ENCODE results near the gene TMEM101.
A peak's percentile ranks its signal among the peaks of the same experiment; 100 is the strongest.
"Not testable (repeated sequence)": the region's sequence is repeated elsewhere in the genome, so short reads cannot be mapped to it uniquely, and the experiment has no call there.

Gene TMEM101

GRCh38 chr17:44000141-44000860, 14.5 kb downstream of the TMEM101 start:
- DNase-seq: no peak

DNA sequence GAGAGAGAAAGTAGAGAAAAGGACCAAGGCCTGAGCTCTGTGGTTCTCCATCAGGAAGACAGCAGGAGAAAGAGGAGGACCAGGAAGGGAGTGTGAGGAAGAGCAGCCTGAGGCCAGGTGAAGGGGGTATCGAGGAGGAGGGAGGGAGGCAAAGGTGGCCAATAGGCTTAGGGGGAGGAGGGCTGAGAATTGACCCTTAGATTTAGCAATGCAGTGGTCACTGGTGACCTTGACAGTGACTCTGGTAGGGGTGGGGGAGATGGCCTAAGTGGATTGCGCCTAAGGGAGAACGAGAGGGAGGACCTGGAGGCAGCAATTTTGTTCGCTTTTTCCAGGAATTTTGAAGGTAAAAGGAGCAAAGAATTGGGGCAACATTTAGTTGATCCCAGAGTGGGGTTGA, 15.7 kb downstream of the TMEM101 start:
- DNase-seq: no peak

- DNase-seq: peak; percentile 72
Observed at GRCh38 chr17:43998552-43998951, 16.2 kb downstream of the TMEM101 start.

DNA sequence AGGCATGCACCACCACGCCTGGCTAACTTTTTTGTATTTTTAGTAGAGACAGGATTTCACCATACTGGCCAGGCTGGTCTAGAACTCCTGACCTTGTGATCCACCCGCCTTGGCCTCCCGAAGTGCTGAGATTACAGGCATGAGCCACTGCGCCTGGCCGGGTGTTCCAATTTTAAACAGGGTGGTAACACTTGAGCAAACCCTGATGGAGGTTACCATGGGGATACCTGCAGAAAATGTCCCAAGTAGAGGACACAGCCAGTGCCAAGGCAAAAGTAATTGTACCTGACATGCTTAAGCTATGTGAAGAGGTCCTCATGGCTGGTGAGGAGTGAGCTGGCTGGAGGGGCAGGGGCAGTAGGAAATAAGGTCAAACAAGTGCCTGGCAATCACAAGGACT, 17.6 kb downstream of the TMEM101 start:
- DNase-seq: not testable (repeated sequence)

- no peak for DNase-seq
Observed at GRCh38 chr17:43995150-43995471, 19.7 kb downstream of the TMEM101 start.

GRCh38 chr17:43994272-43995149, 20.3 kb downstream of the TMEM101 start:
- DNase-seq: peak; percentile 71

DNA sequence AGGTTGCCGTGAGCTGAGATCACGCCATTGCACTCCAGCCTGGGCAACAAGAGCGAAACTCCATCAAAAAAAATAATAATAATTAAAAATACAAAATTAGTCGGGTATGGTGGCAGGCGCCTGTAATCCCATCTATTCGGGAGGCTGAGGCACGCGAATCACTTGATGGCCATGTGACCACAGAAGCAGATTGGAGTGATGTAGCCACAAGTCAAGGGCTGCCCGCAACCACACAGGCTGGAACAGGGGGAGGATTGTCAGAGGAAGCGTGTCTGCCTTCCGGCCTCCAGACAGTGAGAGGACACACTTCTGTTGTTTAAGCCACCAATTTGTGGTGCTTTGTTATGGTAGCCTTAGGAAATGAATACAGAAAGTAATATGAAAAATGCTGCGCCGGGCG, 22.1 kb downstream of the TMEM101 start:
- no peak for DNase-seq

- DNase-seq: no peak
Observed at GRCh38 chr17:43988301-43988700, 26.5 kb downstream of the TMEM101 start.

DNA sequence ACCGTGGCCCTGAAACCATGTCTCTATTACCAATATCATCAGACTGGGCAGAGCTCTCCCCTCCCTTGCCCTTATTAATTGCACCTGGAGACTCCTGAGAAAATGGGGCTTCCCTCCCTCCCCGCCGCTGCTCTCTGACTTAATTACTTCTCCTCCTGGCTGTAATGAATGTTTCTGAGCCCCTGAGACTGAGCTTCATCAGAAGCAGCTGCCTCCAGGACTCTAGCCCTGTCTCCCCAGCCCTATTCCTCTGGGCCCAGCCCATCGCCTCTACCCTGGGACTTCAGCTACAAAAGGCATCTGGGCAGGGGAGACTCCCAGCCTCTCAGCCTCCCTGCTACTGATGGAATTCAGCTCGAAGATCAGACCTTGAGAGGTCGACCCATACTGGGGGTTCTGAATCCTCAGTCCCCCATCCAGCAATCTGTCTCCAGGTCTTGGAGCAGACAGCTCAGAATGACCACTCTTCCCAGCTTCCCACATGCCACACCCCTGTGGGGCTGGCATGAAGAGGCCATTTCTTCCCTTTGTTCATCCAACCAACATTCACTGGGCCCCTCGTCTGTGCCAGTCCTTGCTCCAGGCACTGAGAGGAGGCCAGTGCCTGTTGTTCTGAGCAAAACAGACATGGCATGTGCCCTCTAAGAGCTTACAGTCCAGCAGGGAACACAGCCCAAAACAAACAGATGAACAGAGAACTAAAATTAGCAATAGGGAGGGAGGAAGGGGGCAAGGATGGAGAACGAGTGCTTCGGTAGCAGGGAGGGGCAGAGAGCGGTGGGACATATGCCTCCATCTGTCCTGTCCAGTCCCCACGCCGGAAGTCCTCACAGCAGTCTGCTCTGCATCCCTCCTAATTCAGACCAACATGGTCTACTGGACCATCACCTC, 27.4 kb downstream of the TMEM101 start:
- DNase-seq: no peak

DNA sequence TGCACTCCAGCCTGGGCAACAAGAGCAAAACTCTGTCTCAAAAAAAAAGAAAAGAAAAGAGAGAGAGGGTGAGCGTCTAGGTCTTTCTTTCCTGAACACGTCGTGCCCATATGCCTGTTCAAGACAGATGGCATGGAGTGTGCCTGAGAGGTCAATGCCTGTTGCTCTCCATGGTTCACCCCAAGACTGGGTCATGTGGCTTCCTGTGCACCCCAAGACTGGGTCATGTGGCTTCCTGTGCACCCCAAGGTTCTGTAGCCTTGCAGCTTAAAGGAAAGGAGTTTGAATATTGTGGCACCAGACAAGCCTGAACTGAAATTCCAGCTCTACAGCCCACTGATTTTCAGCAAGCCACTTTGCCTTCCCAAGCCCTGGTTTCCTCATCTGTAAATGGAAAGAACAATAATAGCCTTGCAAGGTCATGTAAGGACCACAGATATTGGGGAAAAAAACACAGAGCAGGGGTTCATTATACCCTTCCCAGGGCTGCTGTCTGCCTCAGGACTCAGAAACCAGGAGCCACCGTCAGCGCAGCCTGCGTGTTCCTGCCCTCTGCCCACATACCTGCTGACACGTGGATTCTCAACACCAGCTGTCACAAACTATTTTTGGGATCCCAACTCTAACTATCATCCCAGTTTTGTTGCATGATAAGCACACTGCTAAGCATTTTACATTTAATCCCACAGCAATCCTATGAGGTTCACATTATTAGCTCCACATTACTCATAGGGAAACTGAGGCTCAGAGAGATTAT, 28.4 kb downstream of the TMEM101 start:
- no peak for DNase-seq

- DNase-seq: no peak
Observed at GRCh38 chr17:43984521-43984920, 30.2 kb downstream of the TMEM101 start.

DNA sequence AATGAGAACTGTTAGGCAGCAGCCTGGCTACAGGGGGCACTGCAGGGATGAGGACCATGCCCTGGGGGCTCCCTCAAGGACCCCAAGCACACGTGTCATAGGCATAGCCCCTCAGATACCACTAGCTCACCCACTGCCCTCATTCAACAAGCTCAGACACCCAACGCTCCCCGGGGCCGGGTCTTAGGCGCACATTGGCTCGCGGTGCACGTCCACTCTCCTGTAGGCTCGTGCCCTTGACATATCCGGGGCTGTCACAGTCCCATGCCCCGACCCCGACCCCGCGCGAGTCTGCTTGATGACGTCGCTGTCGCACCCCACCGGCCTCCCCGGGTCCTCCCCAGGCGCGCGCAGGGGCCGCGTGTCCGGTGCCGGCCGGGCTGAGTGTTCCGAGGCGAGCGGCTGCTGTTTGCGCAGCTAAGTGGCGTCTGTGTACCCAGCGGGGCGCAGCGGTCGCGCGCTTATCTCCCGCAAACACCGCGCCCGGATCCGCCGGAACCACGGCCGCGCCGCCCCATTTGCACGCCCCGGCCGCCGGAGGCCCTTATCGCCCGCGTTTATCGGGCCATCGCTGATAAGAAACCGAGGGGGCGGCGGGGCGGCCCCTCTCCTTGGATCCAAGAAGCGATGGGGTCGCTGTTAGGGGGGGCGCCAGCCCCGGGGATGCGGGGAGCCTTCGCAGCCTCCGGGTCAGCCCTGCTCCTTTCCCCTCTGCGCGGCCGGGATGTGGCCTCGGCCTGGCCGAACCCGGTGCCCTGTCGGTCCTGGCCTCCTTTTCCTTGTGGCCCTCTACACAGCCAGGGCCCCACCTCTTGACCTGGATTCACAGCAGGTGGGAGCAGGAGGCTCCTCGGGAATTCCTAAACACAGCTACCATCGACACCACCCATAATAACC, 31.0 kb downstream of the TMEM101 start:
- no peak for DNase-seq

GRCh38 chr17:43983196-43983514, 31.6 kb downstream of the TMEM101 start:
- DNase-seq: no peak

GRCh38 chr17:43982171-43982570, 32.6 kb downstream of the TMEM101 start:
- no peak for DNase-seq

GRCh38 chr17:43979671-43980070, 35.1 kb downstream of the TMEM101 start:
- DNase-seq: no peak

DNA sequence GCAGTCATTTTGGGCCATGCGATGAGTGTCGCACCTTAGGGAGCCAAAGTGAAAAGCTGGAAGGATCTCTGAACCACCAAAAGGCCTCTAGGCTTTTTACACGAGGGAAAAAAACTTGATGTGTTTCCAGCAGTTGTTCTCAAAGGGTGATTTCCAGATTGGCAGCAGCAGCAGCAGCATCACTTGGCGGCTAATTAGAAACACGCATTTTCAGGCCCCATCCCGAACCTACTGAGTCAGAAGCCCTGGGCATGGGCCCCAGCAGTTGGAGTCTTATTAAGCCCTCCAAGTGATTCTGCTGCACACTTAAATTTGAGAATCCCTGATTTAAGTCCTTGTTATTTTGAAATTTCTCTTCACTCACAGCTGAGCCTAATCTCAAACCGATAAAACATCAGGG, 35.8 kb downstream of the TMEM101 start:
- DNase-seq: peak; percentile 36

DNA sequence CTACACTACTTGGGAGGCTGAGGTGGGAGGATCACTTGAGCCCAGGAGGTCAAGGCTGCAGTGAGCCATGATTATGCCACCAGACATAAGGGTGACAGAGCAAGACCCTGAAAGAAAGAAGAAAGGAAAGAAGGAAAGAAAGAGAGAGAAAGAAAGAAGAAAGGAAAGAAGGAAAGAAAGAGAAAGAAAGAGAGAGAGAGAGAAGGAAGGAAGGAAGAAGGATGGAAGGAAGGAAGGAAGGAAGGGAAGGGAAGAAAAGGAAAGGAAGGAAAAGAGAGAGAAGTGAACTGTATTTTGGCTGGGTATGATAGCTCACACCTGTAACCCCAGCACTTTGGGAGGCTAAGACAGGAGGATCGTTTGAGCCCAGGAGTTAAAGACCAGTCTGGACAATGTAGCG, 36.7 kb downstream of the TMEM101 start:
- DNase-seq: no peak

DNA sequence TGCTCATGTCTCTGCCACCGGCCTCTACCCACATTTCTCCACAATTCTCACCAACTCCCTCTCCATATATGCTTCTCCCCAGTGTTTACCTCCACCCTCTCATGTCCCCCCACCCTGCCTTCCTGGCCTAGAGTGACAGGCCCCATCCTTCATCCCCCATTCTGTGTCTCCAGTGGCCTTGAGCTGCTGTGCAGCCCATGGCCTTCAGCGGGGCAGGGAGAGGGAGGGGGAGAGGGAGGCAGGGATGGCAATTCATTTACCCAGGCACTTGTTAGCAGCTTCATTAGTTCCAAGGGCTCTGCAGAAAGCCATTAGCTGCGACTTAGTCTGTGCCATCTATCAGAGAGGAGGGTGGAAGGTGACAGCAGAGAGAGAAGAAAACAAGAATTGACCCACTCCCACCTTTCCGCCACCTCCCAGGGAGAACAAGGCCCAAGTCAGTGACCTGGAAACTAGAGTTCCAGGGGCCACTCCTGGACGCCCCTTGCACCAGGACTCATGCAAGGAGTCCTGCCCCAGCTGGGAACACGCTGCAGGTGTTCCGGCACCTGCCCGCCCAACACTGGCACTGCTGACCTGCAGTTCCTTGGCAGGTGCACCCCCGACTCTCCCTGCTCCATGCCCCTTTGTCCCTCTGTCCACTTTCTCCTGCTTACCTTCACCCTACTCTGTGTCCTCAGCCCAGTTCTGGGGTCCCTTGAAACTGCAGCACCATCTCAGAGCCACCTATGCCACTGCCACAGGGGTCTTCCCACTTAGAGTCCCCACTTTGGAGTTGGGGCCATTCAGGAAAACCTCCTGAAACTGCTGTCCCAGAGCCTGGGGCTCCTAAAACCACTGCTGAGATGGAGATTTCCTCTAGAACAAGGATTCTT, 37.6 kb downstream of the TMEM101 start:
- DNase-seq: no peak

DNA sequence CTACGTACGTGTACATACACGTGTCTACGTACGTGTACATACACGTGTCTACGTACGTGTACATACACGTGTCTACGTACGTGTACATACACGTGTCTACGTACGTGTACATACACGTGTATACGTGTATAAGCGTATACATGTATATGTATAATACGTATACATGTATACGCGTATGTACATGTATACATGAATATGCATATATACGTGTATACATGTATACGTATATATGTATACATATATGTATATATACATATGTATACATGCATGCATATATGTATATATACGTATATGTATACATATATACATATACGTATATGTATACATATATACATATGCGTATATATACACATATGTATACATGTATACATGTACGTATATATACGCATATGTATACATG, 38.9 kb downstream of the TMEM101 start:
- no peak for DNase-seq

Measured in fibroblast of skin of scalp (primary cell).